NOMO-1 (cell line): ENCODE results near the gene KIDINS220.

Experiments used
- DNase-seq, 2 experiments: peaks; one replicate each; lab custom pipeline; 2025; ENCODE audit not compliant: unreplicated experiment in 2 of 2; lab: John Stamatoyannopoulos, UW

KIDINS220 gene

GRCh38 chr2:8853426-8853825 lies 16.0 kb upstream of the KIDINS220 start:
- no peak for DNase-seq

GRCh38 chr2:8851811-8852560 lies 14.6 kb upstream of the KIDINS220 start:
- no peak for DNase-seq

- no peak for DNase-seq
These were observed 13.6 kb upstream of the KIDINS220 start for GRCh38 chr2:8850845-8851487.

GRCh38 chr2:8849327-8849726 lies 11.9 kb upstream of the KIDINS220 start:
- no peak for DNase-seq

- no peak for DNase-seq
These were observed 11.1 kb upstream of the KIDINS220 start for GRCh38 chr2:8848328-8849100.

GRCh38 chr2:8847400-8847799 lies 10.0 kb upstream of the KIDINS220 start:
- DNase-seq: no peak

- peak in 1 of 2 experiments; percentile 57 for DNase-seq
These were observed 4.5 kb upstream of the KIDINS220 start for GRCh38 chr2:8841932-8842331.

- DNase-seq: no peak
These were observed 3.2 kb upstream of the KIDINS220 start for GRCh38 chr2:8840475-8841091.

GRCh38 chr2:8839189-8839965 lies 2.0 kb upstream of the KIDINS220 start:
- no peak for DNase-seq

- DNase-seq: no peak
These were observed 355 bp upstream of the KIDINS220 start for GRCh38 chr2:8837795-8838140.

GRCh38 chr2:8835279-8835678 lies 2.1 kb downstream of the KIDINS220 start:
- no peak for DNase-seq

GRCh38 chr2:8833853-8834252 lies 3.6 kb downstream of the KIDINS220 start:
- no peak for DNase-seq

- no peak for DNase-seq
These were observed 5.9 kb downstream of the KIDINS220 start for GRCh38 chr2:8831516-8831915.

- no peak for DNase-seq
These were observed 9.7 kb downstream of the KIDINS220 start for GRCh38 chr2:8827729-8828128.

GRCh38 chr2:8822218-8822617 lies 15.2 kb downstream of the KIDINS220 start:
- DNase-seq: peak in 1 of 2 experiments; percentile 68

GRCh38 chr2:8821276-8822217 lies 15.9 kb downstream of the KIDINS220 start:
- peak; percentile 49 to 53 for DNase-seq

GRCh38 chr2:8819948-8820347 lies 17.5 kb downstream of the KIDINS220 start:
- DNase-seq: no peak

GRCh38 chr2:8819194-8819593 lies 18.2 kb downstream of the KIDINS220 start:
- DNase-seq: no peak

GRCh38 chr2:8817221-8817620 lies 20.2 kb downstream of the KIDINS220 start:
- no peak for DNase-seq
